SU-DHL-6 (cell line): ENCODE results near the gene B4GALNT3.

Experiments
- H2AFZ ChIP-seq: fragments of 200-600 bp; sonication (generic); 2 replicates; pipeline ENCODE4 v1.6.1; 2014; ENCODE audit warnings: low read depth, mild to moderate bottlenecking, moderate library complexity, mixed read lengths, antibody characterized with exemption, low read length; ENCODE audit not compliant: severe bottlenecking
- H3F3A ChIP-seq: fragments of 200-600 bp; shearing (Covaris generic); 2 replicates; pipeline ENCODE4 v1.6.0; 2016; ENCODE audit warnings: antibody characterized with exemption, mild to moderate bottlenecking; ENCODE audit not compliant: insufficient read depth
- H3K27ac ChIP-seq: fragments of 200-600 bp; sonication (generic); 2 replicates; pipeline ENCODE4 v1.5.1; 2016; ENCODE audit warnings: low read depth, mild to moderate bottlenecking, low read length, moderate library complexity, mixed read lengths
- H3K27me3 ChIP-seq: fragments of 200-600 bp; sonication (generic), shearing (Covaris generic); 2 replicates; pipeline ENCODE4 v1.6.0; 2014; ENCODE audit warnings: mild to moderate bottlenecking, low read length
- H3K36me3 ChIP-seq: fragments of 200-600 bp; sonication (generic); 2 replicates; pipeline ENCODE4 v1.6.1; 2014; ENCODE audit warnings: mild to moderate bottlenecking, low read length, mixed read lengths
- H3K4me2 ChIP-seq: fragments of 300-600, 200-600 bp; shearing (Covaris generic), sonication (generic); 2 replicates; pipeline ENCODE4 v1.6.0; 2014; ENCODE audit warnings: low read length, low read depth, mild to moderate bottlenecking; ENCODE audit not compliant: poor library complexity, severe bottlenecking
- H3K4me3 ChIP-seq: fragments of 200-600 bp; sonication (generic); 2 replicates; pipeline ENCODE4 v1.5.1; 2014; ENCODE audit warnings: antibody characterized with exemption, low read length, mild to moderate bottlenecking, mixed read lengths; ENCODE audit not compliant: insufficient read depth, poor library complexity, severe bottlenecking
- H3K79me2 ChIP-seq: fragments of 200-600 bp; sonication (generic); 2 replicates; pipeline ENCODE4 v1.6.1; 2014; ENCODE audit warnings: mild to moderate bottlenecking, low read length, moderate library complexity; ENCODE audit not compliant: insufficient read depth
- H3K9ac ChIP-seq: fragments of 200-600 bp; sonication (generic); 2 replicates; pipeline ENCODE4 v1.7.0; 2014; ENCODE audit warnings: mild to moderate bottlenecking, low read length
- H3K9me2 ChIP-seq: fragments of 200-600 bp; sonication (generic); replicated peaks from 2 replicates; pipeline ENCODE4 v1.6.1; 2014; ENCODE audit warnings: low read length; ENCODE audit not compliant: insufficient read depth
- H3K9me3 ChIP-seq: fragments of 200-600 bp; sonication (generic); 2 replicates; pipeline ENCODE4 v1.6.1; 2014; ENCODE audit warnings: low read length, mixed read lengths; ENCODE audit not compliant: insufficient read depth
- H4K20me1 ChIP-seq: fragments of 200-600 bp; sonication (generic); 2 replicates; pipeline ENCODE4 v1.6.1; 2014; ENCODE audit warnings: low read depth, mild to moderate bottlenecking, antibody characterized with exemption, low read length, moderate library complexity, mixed read lengths
- CTCF ChIP-seq: fragments of 200-600 bp; sonication (generic); IDR thresholded peaks from one replicate; pipeline ENCODE4 v1.5.1; 2017; ENCODE audit warnings: antibody characterized with exemption, mild to moderate bottlenecking, low read length, moderate library complexity; ENCODE audit not compliant: insufficient read depth, poor library complexity, severe bottlenecking
- EZH2phosphoT487 ChIP-seq: fragments of 200-600 bp; sonication (generic), shearing (Covaris generic); conservative IDR thresholded peaks from 2 replicates; pipeline ENCODE4 v1.6.1; 2018; ENCODE audit warnings: mild to moderate bottlenecking, antibody characterized with exemption, low read length, moderate library complexity, mixed read lengths

B4GALNT3 gene

GRCh38 chr12:543114-543451 lies 83.3 kb downstream of the B4GALNT3 start:
- Histone ChIP-seq H2AFZ (no peak overlapping the region), H3K9me3 (no peaks in the 10 kb centered on the region), H3K9me2 (no peaks in the 10 kb centered on the region), H3K27me3 (no peaks in the 10 kb centered on the region), H3K27ac (no peak overlapping the region), H3F3A (no peaks in the 10 kb centered on the region), H3K4me3 (no peak overlapping the region), H3K4me2 (no peak overlapping the region), H4K20me1 (no peaks in the 10 kb centered on the region), H3K9ac (no peak overlapping the region), H3K79me2 (no peaks in the 10 kb centered on the region), H3K36me3 (no peaks in the 10 kb centered on the region)
- TF ChIP-seq CTCF: no peak
- TF ChIP-seq EZH2phosphoT487: no peak

- H3K79me2 ChIP-seq: no peaks in the 10 kb centered on the region
- no peak overlapping the region for H3K27ac ChIP-seq
- H2AFZ ChIP-seq: no peak overlapping the region
- no peak overlapping the region for H3K9ac ChIP-seq
- H3K4me3 ChIP-seq: no peak overlapping the region
- no peaks in the 10 kb centered on the region for H3K9me2 ChIP-seq
- no peaks in the 10 kb centered on the region for H3K36me3 ChIP-seq
- no peaks in the 10 kb centered on the region for H3K9me3 ChIP-seq
- H3F3A ChIP-seq: no peaks in the 10 kb centered on the region
- no peaks in the 10 kb centered on the region for H3K27me3 ChIP-seq
- no peak for TF ChIP-seq EZH2phosphoT487
- TF ChIP-seq CTCF: no peak
- no peaks in the 10 kb centered on the region for H4K20me1 ChIP-seq
- H3K4me2 ChIP-seq: no peak overlapping the region
Observed at GRCh38 chr12:544142-544541, 84.4 kb downstream of the B4GALNT3 start.

GRCh38 chr12:544941-545635 lies 85.3 kb downstream of the B4GALNT3 start:
- H3K27ac ChIP-seq: no peak overlapping the region
- H2AFZ ChIP-seq: no peak overlapping the region
- H3K27me3 ChIP-seq: no peaks in the 10 kb centered on the region
- no peak for TF ChIP-seq CTCF
- no peak for TF ChIP-seq EZH2phosphoT487
- no peaks in the 10 kb centered on the region for H3K36me3 ChIP-seq
- H3K79me2 ChIP-seq: no peaks in the 10 kb centered on the region
- no peaks in the 10 kb centered on the region for H3K9me2 ChIP-seq
- H3K4me2 ChIP-seq: no peak overlapping the region
- no peaks in the 10 kb centered on the region for H3K9me3 ChIP-seq
- no peak overlapping the region for H3K9ac ChIP-seq
- no peak overlapping the region for H3K4me3 ChIP-seq
- H4K20me1 ChIP-seq: no peaks in the 10 kb centered on the region
- no peaks in the 10 kb centered on the region for H3F3A ChIP-seq
